ENCODE measurements around the gene IL17RC.

GRCh38 chr3:9937486-9938238, 20.8 kb downstream of the IL17RC start:
- TF ChIP-seq CTCF (IDR thresholded peaks at IDR 0.05) = no peak
- no peak for TF ChIP-seq POLR2A (IDR thresholded peaks at IDR 0.05)

Data from Peyer's patch (tissue), 4 donors.